Lower lobe of right lung (tissue), 2 donors: Measurements from ENCODE around the gene TARS1. TPM values are rescaled to one million over a fixed set of nuclear protein-coding genes. Genes with fewer than 3 reads are reported as not detected.
"Not testable (repeated sequence)": the region's sequence is repeated elsewhere in the genome, so short reads cannot be mapped to it uniquely, and the experiment has no call there.

Experiments used
- ATAC-seq, 2 donors: fragments of 200-7000 bp; cut with Tn5 transposase; one replicate each; pipeline ENCODE4 v1.9.1; 2020 to 2022; ENCODE audit warnings: mild to moderate bottlenecking in 2 of 2, moderate library complexity in 2 of 2
- DNase-seq: peaks from one replicate; pipeline ENCODE4 v3.0.0-alpha.2; 2020
- H3K27ac ChIP-seq: fragments of 200-600 bp; one replicate; pipeline ENCODE4 v1.8.0; 2022
- H3K27me3 ChIP-seq: fragments of 200-600 bp; one replicate; pipeline ENCODE4 v1.8.0; 2022; ENCODE audit warnings: low read depth
- H3K36me3 ChIP-seq: fragments of 200-600 bp; one replicate; pipeline ENCODE4 v1.8.0; 2022; ENCODE audit warnings: mild to moderate bottlenecking
- H3K4me1 ChIP-seq: fragments of 200-600 bp; one replicate; pipeline ENCODE4 v1.8.0; 2022
- H3K4me3 ChIP-seq: fragments of 200-600 bp; one replicate; pipeline ENCODE4 v1.8.0; 2022; ENCODE audit warnings: mild to moderate bottlenecking
- H3K9me3 ChIP-seq: fragments of 200-600 bp; one replicate; pipeline ENCODE4 v1.8.0; 2022
- intact Hi-C: fragments of 100-400 bp; cut with DNase I; formaldehyde crosslinking; loops from one replicate; pipeline ENCODE4 v1.11.0; 2022
- total RNA-seq: library from RNA; stranded (reverse); fragmentation: NEBNext Ultra II Directional; extraction: Animal tissue kit (Norgen Biotek cat#: 25700); gene quantifications from one replicate; pipeline ENCODE4 v1.2.1, GENCODE V29; 2021
- TF ChIP-seq, protein P1 (sequence below): fragments of 200-600 bp; IDR thresholded peaks from one replicate; pipeline ENCODE4 v1.8.0; 2022; ENCODE audit warnings: antibody characterized with exemption, mild to moderate bottlenecking
- donor health status: DM: no; HTN: yes; CAD: no; lungs with severe emphysema.

The TARS1 gene
- total RNA-seq, 1 donor from 2014 or later: 93.9 TPM

- intact Hi-C loops: no loop called here
- Histone ChIP-seq H3K9me3 (no peaks in the 10 kb centered on the region), H3K36me3 (no peaks in the 10 kb centered on the region), H3K4me1 (no peaks in the 10 kb centered on the region), H3K27ac (no peak overlapping the region), H3K4me3 (no peak overlapping the region), H3K27me3 (no peaks in the 10 kb centered on the region)
- ATAC-seq: no peak
- DNase-seq: no peak
- TF ChIP-seq, protein P1, sequence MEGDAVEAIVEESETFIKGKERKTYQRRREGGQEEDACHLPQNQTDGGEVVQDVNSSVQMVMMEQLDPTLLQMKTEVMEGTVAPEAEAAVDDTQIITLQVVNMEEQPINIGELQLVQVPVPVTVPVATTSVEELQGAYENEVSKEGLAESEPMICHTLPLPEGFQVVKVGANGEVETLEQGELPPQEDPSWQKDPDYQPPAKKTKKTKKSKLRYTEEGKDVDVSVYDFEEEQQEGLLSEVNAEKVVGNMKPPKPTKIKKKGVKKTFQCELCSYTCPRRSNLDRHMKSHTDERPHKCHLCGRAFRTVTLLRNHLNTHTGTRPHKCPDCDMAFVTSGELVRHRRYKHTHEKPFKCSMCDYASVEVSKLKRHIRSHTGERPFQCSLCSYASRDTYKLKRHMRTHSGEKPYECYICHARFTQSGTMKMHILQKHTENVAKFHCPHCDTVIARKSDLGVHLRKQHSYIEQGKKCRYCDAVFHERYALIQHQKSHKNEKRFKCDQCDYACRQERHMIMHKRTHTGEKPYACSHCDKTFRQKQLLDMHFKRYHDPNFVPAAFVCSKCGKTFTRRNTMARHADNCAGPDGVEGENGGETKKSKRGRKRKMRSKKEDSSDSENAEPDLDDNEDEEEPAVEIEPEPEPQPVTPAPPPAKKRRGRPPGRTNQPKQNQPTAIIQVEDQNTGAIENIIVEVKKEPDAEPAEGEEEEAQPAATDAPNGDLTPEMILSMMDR: no peak
Observed at GRCh38 chr5:33430983-33431382, 9.8 kb upstream of the TARS1 start.

DNA sequence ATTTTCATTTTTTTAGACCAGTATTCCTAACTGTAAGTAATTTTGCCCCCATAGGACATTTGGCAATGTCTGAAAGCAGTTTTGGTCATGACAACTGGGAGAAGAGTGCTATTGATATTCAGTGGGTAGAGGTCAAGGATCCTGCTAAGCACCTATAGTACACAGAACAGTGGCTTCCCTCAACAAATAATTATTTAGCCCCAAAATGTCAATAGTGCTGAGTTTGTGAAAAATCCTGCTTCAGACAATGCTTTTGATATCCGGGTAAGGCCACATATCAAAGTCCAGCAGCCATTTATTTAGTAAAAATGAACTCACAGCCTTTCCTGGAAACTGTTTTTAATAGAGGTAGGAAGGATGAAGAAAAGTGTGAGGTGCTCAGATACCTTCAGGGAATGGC, 8.1 kb upstream of the TARS1 start:
- Histone ChIP-seq H3K4me1 (no peaks in the 10 kb centered on the region), H3K27me3 (no peaks in the 10 kb centered on the region), H3K36me3 (no peaks in the 10 kb centered on the region), H3K9me3 (no peaks in the 10 kb centered on the region), H3K4me3 (no peak overlapping the region), H3K27ac (no peak overlapping the region)
- DNase-seq: no peak
- intact Hi-C loops: no loop called here
- ATAC-seq: no peak
- TF ChIP-seq, protein P1: no peak

DNA sequence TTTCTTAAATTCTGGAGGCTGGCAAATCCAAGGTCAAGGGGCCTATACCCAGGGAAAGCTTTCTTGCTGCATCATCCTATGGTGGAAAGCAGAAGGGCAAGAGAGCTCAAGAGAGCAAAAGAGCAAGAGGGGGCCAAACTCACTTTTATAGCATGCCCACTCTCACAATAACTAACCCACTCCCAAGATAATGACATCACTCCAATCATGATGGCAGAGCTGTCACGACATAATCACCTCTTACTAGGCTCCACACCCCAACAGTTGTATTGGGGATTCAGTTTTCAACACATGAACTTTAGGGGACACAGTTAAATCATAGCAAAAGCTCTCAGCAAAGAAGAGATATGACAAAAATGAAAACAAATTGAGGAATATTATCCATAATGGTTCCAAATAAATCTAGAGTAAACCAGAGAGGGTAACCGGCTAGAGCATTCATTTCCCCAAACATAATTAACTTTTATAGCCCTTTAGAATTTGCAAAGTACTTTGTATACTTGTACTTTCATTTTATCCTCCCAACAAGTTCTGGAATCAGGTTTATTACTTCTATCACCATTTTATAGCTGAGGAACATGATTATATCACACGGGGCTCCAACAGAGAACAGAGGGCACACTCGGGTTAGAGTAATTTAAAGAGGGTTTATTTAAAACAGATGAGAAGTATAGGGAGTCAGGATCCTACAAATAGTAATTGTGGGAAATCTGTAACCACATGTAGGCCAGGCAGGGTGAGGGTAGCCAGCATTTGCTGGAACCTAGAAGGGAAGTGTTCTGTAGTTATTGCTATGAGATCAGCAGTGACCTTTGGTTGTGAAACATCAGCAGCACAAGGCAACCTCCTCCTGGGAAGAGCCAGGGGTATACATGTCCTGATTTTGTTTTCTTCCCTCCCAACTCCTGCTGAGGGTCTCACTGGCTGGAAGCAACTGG, 7.2 kb upstream of the TARS1 start:
- TF ChIP-seq, protein P1: no peak
- Histone ChIP-seq H3K4me3 (no peak overlapping the region), H3K9me3 (no peaks in the 10 kb centered on the region), H3K27ac (no peak overlapping the region), H3K36me3 (no peaks in the 10 kb centered on the region), H3K4me1 (no peaks in the 10 kb centered on the region), H3K27me3 (no peaks in the 10 kb centered on the region)
- DNase-seq: no peak
- no peak for ATAC-seq
- intact Hi-C loops: no loop called here

GRCh38 chr5:33435893-33436490, 4.8 kb upstream of the TARS1 start:
- peak; percentile 46 to 63 for ATAC-seq
- H3K4me3 ChIP-seq, H3K9me3 ChIP-seq, H3K27ac ChIP-seq, H3K27me3 ChIP-seq, H3K36me3 ChIP-seq, H3K4me1 ChIP-seq, intact Hi-C loops: not testable (repeated sequence)
- DNase-seq: peak; percentile 56
- TF ChIP-seq, protein P1: peak; percentile 84

DNA sequence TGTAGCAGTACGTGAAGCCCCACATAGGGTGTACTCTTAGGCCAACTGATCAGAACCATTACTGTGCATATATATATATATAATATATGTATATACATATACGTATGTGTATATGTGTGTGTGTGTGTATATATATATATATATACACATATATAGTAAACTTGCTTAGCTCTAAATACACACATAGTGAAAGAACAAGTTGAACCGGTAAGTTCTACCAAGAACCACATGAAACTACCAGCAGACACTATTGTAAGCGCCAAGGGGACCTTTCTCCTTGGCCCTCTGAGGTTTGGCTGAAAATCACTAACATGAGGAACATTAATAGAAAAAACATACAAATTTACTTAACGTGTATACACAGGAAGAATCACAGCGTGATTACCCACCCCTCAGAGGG, 1.8 kb upstream of the TARS1 start:
- no peaks in the 10 kb centered on the region for H3K27me3 ChIP-seq
- no peak overlapping the region for H3K4me3 ChIP-seq
- no peaks in the 10 kb centered on the region for H3K36me3 ChIP-seq
- no peak for ATAC-seq
- no peak overlapping the region for H3K27ac ChIP-seq
- no peaks in the 10 kb centered on the region for H3K9me3 ChIP-seq
- H3K4me1 ChIP-seq: peaks cover 26% of the 10 kb centered on the region
- TF ChIP-seq, protein P1: no peak
- DNase-seq: no peak
- intact Hi-C loops: no loop called here
